ENCODE data around the gene SUN3.

SUN3 gene

DNA sequence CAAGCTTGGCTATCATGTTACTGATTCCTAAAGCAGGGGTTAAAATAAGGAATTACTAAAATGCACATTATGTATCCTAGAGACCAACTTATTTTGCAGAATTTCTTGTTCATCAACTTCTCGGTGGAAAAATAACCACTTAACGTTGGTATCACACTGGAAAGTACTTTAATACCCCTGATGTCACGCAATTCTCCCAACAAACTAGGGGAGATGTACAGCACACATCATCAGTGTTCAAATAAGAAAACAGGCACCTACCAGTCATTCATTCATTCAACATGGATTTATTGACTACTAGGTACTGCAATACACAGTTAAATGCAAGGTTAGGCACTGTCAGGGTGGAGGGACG is 50.1 kb downstream of the SUN3 start:
- no peak for DNase-seq (ENCODE audit: low spot score)

DNA sequence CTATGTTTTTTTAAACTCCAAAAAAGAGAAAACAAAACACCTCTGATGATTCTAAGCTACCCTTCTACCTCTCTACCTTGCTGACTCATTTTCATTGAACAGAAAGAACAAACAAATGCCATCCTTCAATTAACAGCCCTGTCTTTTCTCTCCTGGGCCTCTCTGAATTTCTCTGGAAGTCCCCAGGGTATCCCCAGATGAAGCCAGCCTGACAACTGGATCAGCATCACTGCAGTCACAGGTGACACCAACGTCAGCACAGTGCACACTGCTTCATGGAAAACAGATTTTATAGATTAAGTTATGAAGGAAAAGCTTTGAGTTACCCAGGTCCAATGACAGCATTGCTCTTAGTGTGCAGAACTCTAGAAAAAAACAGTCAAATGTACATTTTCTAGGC is 55.2 kb downstream of the SUN3 start:
- no peak for DNase-seq (ENCODE audit: low spot score)

GRCh38 chr7:47970761-47971160 is 58.1 kb downstream of the SUN3 start:
- DNase-seq (ENCODE audit: low spot score), result no peak

- DNase-seq (ENCODE audit: low spot score), result peak; percentile 53
These were observed 59.8 kb downstream of the SUN3 start for GRCh38 chr7:47968847-47969774.

DNA sequence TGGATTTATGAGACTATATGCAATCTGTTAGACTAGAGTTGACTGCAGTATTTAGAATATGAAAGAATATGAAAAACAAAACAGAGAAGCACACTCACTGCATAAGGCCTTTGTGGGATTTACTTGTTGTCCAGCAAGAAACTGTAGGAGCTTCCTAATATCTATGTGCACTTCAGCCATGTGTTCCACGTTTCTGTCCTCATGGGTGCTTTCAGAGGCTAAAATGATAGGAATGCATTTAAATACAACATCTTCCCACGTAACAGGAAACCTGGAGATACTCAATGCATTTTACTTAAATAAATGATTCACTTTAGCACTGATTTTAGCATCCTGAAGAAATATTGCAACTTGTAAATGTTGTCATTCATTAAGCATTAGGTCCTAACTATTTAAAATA is 61.2 kb downstream of the SUN3 start:
- DNase-seq (ENCODE audit: low spot score), result no peak

- DNase-seq (ENCODE audit: low spot score), result no peak
These were observed 61.8 kb downstream of the SUN3 start for GRCh38 chr7:47967123-47967522.

GRCh38 chr7:47965456-47965855 is 63.5 kb downstream of the SUN3 start:
- DNase-seq (ENCODE audit: low spot score), result no peak

- DNase-seq (ENCODE audit: low spot score), result no peak
These were observed 66.6 kb downstream of the SUN3 start for GRCh38 chr7:47962262-47962661.

DNA sequence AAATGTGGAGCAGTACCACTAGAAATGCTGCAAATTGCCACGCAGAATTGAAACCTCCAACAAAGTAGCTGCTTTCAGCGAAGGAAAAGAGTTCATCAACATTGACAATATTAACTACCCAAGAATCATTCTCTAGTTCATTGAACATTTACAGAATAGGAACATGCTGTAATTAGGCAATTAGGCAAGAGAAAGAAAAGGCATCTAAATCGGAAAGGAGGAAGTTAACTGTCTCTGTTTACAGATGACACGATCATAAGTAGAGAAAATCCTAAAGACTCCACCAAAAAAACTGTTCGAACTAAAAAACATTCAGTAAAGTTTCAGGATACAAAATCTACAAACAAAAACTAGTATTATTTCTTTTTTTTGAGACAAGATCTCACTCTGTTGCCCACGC is 71.8 kb downstream of the SUN3 start:
- DNase-seq (ENCODE audit: low spot score), result no peak

- DNase-seq (ENCODE audit: low spot score), result no peak
These were observed 72.7 kb downstream of the SUN3 start for GRCh38 chr7:47956220-47956619.

DNA sequence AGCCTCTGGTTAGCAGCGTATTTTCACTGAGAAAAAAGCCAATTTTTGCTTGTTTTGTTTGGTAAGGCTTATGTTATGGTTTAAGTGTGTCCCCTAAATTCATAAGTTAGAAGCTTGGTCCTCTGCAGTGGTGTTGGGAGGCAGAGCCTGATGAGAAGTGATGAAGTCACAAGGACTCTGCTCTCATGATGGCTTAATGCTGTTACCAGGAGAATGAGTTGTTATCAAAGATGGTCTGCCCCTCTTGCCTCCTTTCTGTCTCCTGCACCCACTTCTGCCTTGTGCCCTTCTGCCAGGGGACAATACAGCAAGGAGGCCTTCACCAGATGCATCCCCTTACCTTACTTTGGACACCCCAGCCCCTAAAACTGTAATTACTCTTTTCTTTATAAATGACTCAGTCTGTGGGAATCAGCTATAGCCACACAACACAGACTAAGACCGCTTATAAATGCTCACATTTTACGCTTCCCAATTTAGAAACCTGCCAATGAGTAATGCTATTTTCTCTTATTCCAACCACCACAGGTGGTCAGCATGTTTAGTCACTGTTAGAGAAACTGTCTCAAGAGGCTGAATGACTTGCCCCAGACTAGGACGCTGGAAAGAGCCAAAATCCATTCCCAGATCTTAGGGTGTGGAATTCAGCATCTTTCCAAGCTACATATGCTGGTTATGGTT is 74.5 kb downstream of the SUN3 start:
- DNase-seq (ENCODE audit: low spot score), result no peak

DNA sequence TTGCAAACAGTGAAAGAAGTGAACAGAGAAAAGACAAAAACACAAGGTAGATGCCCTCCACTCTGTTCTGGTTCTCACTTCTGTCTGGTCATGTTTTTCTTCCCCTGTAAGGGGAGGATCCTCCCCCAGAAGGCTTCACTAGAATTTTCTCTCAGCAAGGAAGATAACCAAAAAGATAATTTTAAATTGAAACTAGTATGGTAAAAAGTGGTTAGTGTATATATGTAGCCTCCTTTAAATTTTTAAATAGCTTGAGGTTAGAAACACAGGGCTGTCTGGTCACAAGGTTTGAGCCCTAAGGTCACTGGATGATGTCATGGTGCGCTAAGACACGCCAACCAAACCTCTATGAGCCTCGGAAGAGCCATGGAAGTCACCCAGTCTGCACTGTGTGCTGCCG is 75.1 kb downstream of the SUN3 start:
- no peak for DNase-seq (ENCODE audit: low spot score)

- no peak for DNase-seq (ENCODE audit: low spot score)
These were observed 76.7 kb downstream of the SUN3 start for GRCh38 chr7:47952224-47952623.

GRCh38 chr7:47951374-47951773 is 77.5 kb downstream of the SUN3 start:
- DNase-seq (ENCODE audit: low spot score), result no peak

GRCh38 chr7:47950714-47951113 is 78.2 kb downstream of the SUN3 start:
- no peak for DNase-seq (ENCODE audit: low spot score)

GRCh38 chr7:47949703-47950102 is 79.2 kb downstream of the SUN3 start:
- DNase-seq (ENCODE audit: low spot score), result no peak

- DNase-seq (ENCODE audit: low spot score), result no peak
These were observed 80.6 kb downstream of the SUN3 start, which contains the start of gene PKD1L1 for GRCh38 chr7:47948141-47948790. Gene PKD1L1, minus strand, starts transcription at chr7:47948466. Its CDS starts 26 bp downstream, at chr7:47948440.

DNA sequence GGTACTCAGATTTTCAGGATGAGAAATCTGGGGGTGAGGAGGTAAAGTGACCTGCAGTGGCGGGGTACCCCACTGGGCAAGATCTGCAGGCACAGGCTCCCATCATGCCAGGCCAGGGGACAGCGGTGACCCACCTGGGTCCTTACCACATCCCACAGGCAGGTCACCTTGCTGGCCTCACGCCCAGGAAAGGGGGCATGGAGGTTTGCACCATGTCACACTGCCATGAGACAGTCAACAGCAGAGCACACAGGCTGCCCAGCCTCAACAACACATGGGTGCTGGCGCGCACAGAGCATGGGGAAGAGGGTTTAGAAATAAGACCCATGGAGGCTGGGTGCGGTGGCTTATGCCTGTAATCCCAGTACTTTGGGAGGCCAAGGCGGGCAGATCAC is 81.6 kb downstream of the SUN3 start:
- no peak for DNase-seq (ENCODE audit: low spot score)

DNA sequence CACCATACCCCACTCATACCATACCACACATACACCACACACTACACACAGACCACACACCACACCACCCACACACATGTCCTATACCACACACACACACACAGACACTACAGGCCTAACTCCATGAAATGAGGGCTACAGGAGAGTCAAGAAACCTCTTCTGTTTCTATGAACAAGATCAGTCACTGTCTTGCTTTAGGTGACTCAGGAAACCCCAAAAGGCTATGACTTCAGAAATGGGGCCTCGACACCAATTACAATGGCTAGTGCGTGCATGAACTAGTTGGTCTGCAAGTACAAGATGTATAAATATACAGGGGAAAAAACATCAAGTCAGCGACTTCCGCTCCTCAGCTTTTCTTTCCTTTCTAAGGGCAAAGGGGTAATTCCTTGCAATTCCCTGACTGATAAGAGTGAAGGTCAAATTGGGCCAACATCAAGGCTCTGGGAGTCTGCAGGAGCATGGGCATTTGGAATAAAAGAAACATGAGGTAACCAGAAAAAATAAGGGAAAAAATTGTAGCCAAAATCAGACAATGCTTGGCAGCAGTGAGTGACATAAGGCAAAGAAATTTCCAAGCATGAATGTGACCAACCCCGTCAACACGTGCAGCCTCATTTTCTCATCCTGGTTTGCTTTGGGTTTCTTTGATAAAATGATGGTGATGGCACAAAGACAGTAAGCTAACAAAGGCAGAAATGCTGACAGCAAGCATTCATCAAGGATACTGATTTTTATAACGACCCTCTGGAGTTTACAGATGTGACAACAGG is 82.1 kb downstream of the SUN3 start:
- DNase-seq (ENCODE audit: low spot score), result no peak

DNA sequence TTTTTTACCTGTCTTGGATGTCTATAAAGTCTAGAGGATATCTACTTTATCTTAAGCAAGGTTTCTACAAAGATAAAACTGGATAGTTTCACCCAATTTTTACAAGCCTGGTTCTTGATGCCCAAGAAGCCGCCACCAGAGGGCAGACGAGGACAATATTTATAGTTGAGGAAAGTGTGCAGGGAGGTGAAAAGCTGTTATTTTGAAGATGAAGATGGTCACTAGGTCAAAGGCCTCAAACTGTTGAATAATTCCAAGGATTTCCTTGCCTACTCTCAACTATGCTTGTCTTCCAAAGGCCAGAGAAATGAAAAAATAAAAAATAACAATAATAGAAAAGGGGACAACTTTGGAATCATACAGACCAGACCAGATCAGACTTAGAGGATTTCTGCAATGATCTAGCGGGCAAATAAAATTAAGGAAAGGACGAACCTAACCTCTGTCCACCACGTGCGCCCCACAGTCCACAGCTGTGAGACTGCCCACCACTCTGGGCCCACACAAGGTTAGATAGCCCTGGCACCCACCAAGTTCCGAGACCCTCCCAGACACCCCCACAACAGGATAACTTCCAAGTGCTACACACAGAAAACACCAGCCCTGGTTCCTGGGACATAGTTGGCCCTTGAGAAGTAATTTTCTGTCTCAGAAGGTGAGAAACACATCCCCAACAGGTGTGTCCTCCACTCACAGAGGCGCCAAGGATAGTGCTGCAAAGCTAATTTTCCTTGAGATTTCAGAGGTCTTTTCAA is 83.5 kb downstream of the SUN3 start:
- DNase-seq (ENCODE audit: low spot score), result peak; percentile 71

GRCh38 chr7:47944536-47945260 is 84.2 kb downstream of the SUN3 start:
- no peak for DNase-seq (ENCODE audit: low spot score)

Measured in CD4-positive, alpha-beta T cell treated with Interleukin-2 at 100 ng/mL for 4 hours (primary cell).